HepG2 (cell line): Measurements from ENCODE around the gene PARP2. TPM values are rescaled to one million over a fixed set of nuclear protein-coding genes. Genes with fewer than 3 reads are reported as not detected.

Source experiments
- ETV5 ChIP-seq: IDR thresholded peaks from 2 replicates; pipeline ENCODE4 v1.6.1; 2018; ENCODE audit warnings: missing biosample characterization, missing genetic modification reagents, inconsistent platforms, borderline replicate concordance
- GABPB1 ChIP-seq: IDR thresholded peaks from 2 replicates; pipeline ENCODE4 v1.6.1; 2016; ENCODE audit warnings: mild to moderate bottlenecking, missing genetic modification reagents, moderate library complexity, missing compliant biosample characterization
- HOXA3 ChIP-seq: sonication (generic); formaldehyde crosslinking; IDR thresholded peaks from 2 replicates; pipeline ENCODE4 v1.5.0; 2020; ENCODE audit warnings: missing genetic modification reagents
- KDM5B ChIP-seq: sonication (generic); formaldehyde crosslinking; IDR thresholded peaks from 2 replicates; pipeline ENCODE4 v1.4.0; 2020; ENCODE audit warnings: missing genetic modification reagents, mild to moderate bottlenecking, borderline replicate concordance
- KLF11 ChIP-seq: IDR thresholded peaks from 2 replicates; pipeline ENCODE4 v1.6.1; 2016; ENCODE audit warnings: missing compliant biosample characterization
- PCBP2 ChIP-seq: fragments of 200-400 bp; formaldehyde crosslinking; optimal IDR thresholded peaks from 2 replicates; pipeline ENCODE3; 2018; ENCODE audit warnings: low read length, low read depth; ENCODE audit not compliant: poor library complexity, severe bottlenecking
- PRDM4 ChIP-seq: sonication (generic); formaldehyde crosslinking; IDR thresholded peaks from 2 replicates; pipeline ENCODE4 v1.9.0; 2021; ENCODE audit warnings: missing genetic modification reagents, borderline replicate concordance
- RARA ChIP-seq: IDR thresholded peaks from 2 replicates; pipeline ENCODE4 v1.6.1; 2016; ENCODE audit warnings: missing genetic modification reagents, missing compliant biosample characterization
- SKI ChIP-seq: fragments of 450-650 bp; IDR thresholded peaks from one replicate; pipeline ENCODE4 v1.6.1; 2018; ENCODE audit warnings: mild to moderate bottlenecking; ENCODE audit not compliant: partially characterized antibody
- SNAPC2 ChIP-seq: sonication (generic); formaldehyde crosslinking; IDR thresholded peaks from 2 replicates; pipeline ENCODE4 v1.8.1; 2022; ENCODE audit warnings: mild to moderate bottlenecking, missing genetic modification reagents
- TGIF2 ChIP-seq: IDR thresholded peaks from 2 replicates; pipeline ENCODE4 v1.6.1; 2016; ENCODE audit warnings: control low read depth, missing compliant biosample characterization
- U2AF2 ChIP-seq: fragments of 200-400 bp; formaldehyde crosslinking; IDR thresholded peaks from 2 replicates; pipeline ENCODE4 v1.6.1; 2017; ENCODE audit warnings: low read depth, mild to moderate bottlenecking, low read length
- ZBTB20 ChIP-seq: sonication (generic); formaldehyde crosslinking; IDR thresholded peaks from 2 replicates; pipeline ENCODE4 v1.8.1; 2023; ENCODE audit warnings: missing genetic modification reagents, low read depth, mild to moderate bottlenecking, borderline replicate concordance
- ZNF331 ChIP-seq: sonication (generic); formaldehyde crosslinking; IDR thresholded peaks from 2 replicates; pipeline ENCODE4 v1.4.0; 2020; ENCODE audit warnings: missing genetic modification reagents
- ZNF564 ChIP-seq: sonication (generic); formaldehyde crosslinking; IDR thresholded peaks from 2 replicates; pipeline ENCODE4 v1.8.1; 2023; ENCODE audit warnings: mild to moderate bottlenecking, missing genetic modification reagents
- ZNF589 ChIP-seq: sonication (generic); formaldehyde crosslinking; conservative IDR thresholded peaks from 2 replicates; pipeline ENCODE4 v1.8.0; 2022; ENCODE audit warnings: mild to moderate bottlenecking, moderate library complexity, missing genetic modification reagents
- ZNF616 ChIP-seq: sonication (generic); formaldehyde crosslinking; IDR thresholded peaks from 2 replicates; pipeline ENCODE4 v1.5.0; 2020; ENCODE audit warnings: low read depth, mild to moderate bottlenecking, missing genetic modification reagents
- ZNF619 ChIP-seq: sonication (generic); formaldehyde crosslinking; IDR thresholded peaks from 2 replicates; pipeline ENCODE4 v1.4.0; 2020; ENCODE audit warnings: mild to moderate bottlenecking, missing genetic modification reagents
- ZNF761 ChIP-seq: sonication (generic); formaldehyde crosslinking; conservative IDR thresholded peaks from 2 replicates; pipeline ENCODE4 v1.4.0; 2020; ENCODE audit warnings: mild to moderate bottlenecking, missing genetic modification reagents
- ZNF790 ChIP-seq: sonication (generic); formaldehyde crosslinking; IDR thresholded peaks from 2 replicates; pipeline ENCODE4 v1.8.0; 2022; ENCODE audit warnings: missing genetic modification reagents, mild to moderate bottlenecking, borderline replicate concordance
- ZNF839 ChIP-seq: sonication (generic); formaldehyde crosslinking; IDR thresholded peaks from 2 replicates; pipeline ENCODE4 v1.4.0; 2020; ENCODE audit warnings: missing genetic modification reagents, mild to moderate bottlenecking, borderline replicate concordance
- ZNF841 ChIP-seq: sonication (generic); formaldehyde crosslinking; IDR thresholded peaks from 2 replicates; pipeline ENCODE4 v1.8.1; 2023; ENCODE audit warnings: missing genetic modification reagents, borderline replicate concordance
- polyA plus RNA-seq, 8 experiments: library from polyadenylated mRNA; depleted of rRNA in 3 of 8; stranded (reverse) in 7 of 8; unstranded in 1 of 8; fragments of >200 nt; fragmentation: Illumina TruSeq in 4 of 8; extraction: Trizol in 4 of 8; gene quantifications; 2 replicates each; pipeline versions ENCODE4 v1.2.1 to v1.2.3, GENCODE V29; 2011 to 2016; ENCODE audit warnings: low read depth in 4 of 8, missing spikeins in 1 of 8, mixed read lengths in 1 of 8; ENCODE audit not compliant: insufficient read depth in 1 of 8
- total RNA-seq, 5 experiments: library from RNA; depleted of rRNA; stranded (reverse); fragments of >200 nt; fragmentation: Illumina TruSeq; extraction: Trizol; gene quantifications; 2 replicates each; pipeline ENCODE4 v1.2.3, GENCODE V29; 2016; ENCODE audit warnings: low read depth in 1 of 5
- TF ChIP-seq, protein P1 (sequence below): fragments of 450-650 bp; IDR thresholded peaks from 2 replicates; pipeline ENCODE4 v1.6.1; 2016
- TF ChIP-seq, protein P2 (sequence below): sonication (generic); formaldehyde crosslinking; IDR thresholded peaks from 2 replicates; pipeline ENCODE4 v1.4.0; 2020; ENCODE audit warnings: missing genetic modification reagents, borderline replicate concordance

The PARP2 gene
- total and polyA plus RNA-seq, 2 of the 13 experiments (the other 11 are each of a cell fraction or from before 2014, with no cell fraction given): 37.3 to 38.4 TPM

DNA sequence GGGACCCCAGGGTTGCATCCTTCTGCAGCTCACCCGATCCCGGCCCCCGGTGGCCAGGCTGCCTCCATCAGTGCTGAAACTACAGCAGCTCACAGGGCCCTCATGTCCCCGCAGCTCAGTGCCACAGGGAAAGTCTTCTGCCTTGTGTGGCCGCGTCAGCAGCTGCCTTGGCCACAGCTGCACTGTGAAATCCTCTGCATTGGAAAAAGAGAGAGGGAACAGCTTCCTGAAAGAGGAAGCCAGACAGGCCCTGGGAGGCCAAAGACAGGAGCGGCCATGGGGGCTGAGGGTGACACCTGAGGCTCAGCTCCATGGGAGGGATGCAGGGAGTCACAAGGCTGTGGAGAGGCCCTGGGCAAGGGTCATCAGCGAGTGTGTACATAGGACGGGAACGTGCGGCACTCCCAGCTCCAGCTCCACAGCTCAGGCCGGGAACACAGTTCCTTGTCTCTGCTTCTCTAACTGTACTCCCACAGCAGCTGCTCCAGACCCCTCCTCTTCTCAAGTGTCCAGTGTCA lies 32.7 kb downstream of the PARP2 start (continued):
- TF ChIP-seq HOXA3 (CRISPR knock-in tag) (peak; percentile 68; the same call in 1 of the 2 replicates), ZNF761 (CRISPR knock-in tag) (no peak), ZNF839 (peak; percentile 69; the same call in 1 of the 2 replicates), ZNF331 (CRISPR knock-in tag) (peak; percentile 72), PCBP2 (no peak), KLF11 (CRISPR knock-in tag) (no peak), ZNF619 (peak; percentile 42; the same call in 1 of the 2 replicates), TGIF2 (CRISPR knock-in tag) (no peak), RARA (CRISPR knock-in tag) (peak; percentile 74), ZNF790 (CRISPR knock-in tag) (no peak), ZNF589 (no peak), KDM5B (no peak; the same call in 1 of the 2 replicates), SKI (no peak), ZNF564 (no peak), ZNF616 (CRISPR knock-in tag) (no peak), GABPB1 (CRISPR knock-in tag) (no peak), PRDM4 (no peak), SNAPC2 (CRISPR knock-in tag) (no peak), ZBTB20 (CRISPR knock-in tag) (peak; percentile 78; the same call in 1 of the 2 replicates), ETV5 (CRISPR knock-in tag) (no peak; the same call in 1 of the 2 replicates), ZNF841 (no peak), U2AF2 (no peak)
- TF ChIP-seq, protein P1, sequence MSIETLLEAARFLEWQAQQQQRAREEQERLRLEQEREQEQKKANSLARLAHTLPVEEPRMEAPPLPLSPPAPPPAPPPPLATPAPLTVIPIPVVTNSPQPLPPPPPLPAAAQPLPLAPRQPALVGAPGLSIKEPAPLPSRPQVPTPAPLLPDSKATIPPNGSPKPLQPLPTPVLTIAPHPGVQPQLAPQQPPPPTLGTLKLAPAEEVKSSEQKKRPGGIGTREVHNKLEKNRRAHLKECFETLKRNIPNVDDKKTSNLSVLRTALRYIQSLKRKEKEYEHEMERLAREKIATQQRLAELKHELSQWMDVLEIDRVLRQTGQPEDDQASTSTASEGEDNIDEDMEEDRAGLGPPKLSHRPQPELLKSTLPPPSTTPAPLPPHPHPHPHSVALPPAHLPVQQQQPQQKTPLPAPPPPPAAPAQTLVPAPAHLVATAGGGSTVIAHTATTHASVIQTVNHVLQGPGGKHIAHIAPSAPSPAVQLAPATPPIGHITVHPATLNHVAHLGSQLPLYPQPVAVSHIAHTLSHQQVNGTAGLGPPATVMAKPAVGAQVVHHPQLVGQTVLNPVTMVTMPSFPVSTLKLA: no peak
- TF ChIP-seq, protein P2, sequence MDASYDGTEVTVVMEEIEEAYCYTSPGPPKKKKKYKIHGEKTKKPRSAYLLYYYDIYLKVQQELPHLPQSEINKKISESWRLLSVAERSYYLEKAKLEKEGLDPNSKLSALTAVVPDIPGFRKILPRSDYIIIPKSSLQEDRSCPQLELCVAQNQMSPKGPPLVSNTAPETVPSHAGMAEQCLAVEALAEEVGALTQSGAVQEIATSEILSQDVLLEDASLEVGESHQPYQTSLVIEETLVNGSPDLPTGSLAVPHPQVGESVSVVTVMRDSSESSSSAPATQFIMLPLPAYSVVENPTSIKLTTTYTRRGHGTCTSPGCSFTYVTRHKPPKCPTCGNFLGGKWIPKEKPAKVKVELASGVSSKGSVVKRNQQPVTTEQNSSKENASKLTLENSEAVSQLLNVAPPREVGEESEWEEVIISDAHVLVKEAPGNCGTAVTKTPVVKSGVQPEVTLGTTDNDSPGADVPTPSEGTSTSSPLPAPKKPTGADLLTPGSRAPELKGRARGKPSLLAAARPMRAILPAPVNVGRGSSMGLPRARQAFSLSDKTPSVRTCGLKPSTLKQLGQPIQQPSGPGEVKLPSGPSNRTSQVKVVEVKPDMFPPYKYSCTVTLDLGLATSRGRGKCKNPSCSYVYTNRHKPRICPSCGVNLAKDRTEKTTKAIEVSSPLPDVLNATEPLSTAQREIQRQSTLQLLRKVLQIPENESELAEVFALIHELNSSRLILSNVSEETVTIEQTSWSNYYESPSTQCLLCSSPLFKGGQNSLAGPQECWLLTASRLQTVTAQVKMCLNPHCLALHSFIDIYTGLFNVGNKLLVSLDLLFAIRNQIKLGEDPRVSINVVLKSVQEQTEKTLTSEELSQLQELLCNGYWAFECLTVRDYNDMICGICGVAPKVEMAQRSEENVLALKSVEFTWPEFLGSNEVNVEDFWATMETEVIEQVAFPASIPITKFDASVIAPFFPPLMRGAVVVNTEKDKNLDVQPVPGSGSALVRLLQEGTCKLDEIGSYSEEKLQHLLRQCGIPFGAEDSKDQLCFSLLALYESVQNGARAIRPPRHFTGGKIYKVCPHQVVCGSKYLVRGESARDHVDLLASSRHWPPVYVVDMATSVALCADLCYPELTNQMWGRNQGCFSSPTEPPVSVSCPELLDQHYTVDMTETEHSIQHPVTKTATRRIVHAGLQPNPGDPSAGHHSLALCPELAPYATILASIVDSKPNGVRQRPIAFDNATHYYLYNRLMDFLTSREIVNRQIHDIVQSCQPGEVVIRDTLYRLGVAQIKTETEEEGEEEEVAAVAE (CRISPR knock-in tag): no peak
